GM23248 (cell line): Measurements from ENCODE around the gene SCLY. TPM values are rescaled to one million over a fixed set of nuclear protein-coding genes. Genes with fewer than 3 reads are reported as not detected.

Experiments
- DNase-seq: peaks from one replicate; pipeline ENCODE4 v3.0.0-alpha.2; 2015
- H2AFZ ChIP-seq: fragments of 200-600 bp; sonication (generic); 2 replicates; pipeline ENCODE4 v1.6.1; 2016; ENCODE audit warnings: antibody characterized with exemption
- H3F3A ChIP-seq: fragments of 200-600 bp; sonication (generic); 2 replicates; pipeline ENCODE4 v1.6.1; 2016; ENCODE audit warnings: mild to moderate bottlenecking, antibody characterized with exemption, mixed run types; ENCODE audit not compliant: insufficient read depth
- H3K27ac ChIP-seq: fragments of 200-600 bp; sonication (generic); 2 replicates; pipeline ENCODE4 v1.5.1; 2016; ENCODE audit warnings: mild to moderate bottlenecking
- H3K27me3 ChIP-seq: fragments of 200-600 bp; sonication (generic); replicated peaks from 2 replicates; pipeline ENCODE4 v1.6.1; 2016; ENCODE audit warnings: mild to moderate bottlenecking; ENCODE audit not compliant: insufficient read depth
- H3K36me3 ChIP-seq: fragments of 200-600 bp; sonication (generic); 2 replicates; pipeline ENCODE4 v1.6.1; 2016; ENCODE audit warnings: low read depth, mild to moderate bottlenecking
- H3K4me1 ChIP-seq: fragments of 200-600 bp; sonication (generic); 2 replicates; pipeline ENCODE4 v1.6.1; 2016; ENCODE audit warnings: mild to moderate bottlenecking; ENCODE audit not compliant: insufficient read depth
- H3K4me2 ChIP-seq: fragments of 200-600 bp; sonication (generic); one replicate; pipeline ENCODE4 v1.6.1; 2016; ENCODE audit warnings: mild to moderate bottlenecking; ENCODE audit not compliant: unreplicated experiment
- H3K4me3 ChIP-seq: fragments of 200-600 bp; sonication (generic); 2 replicates; pipeline ENCODE4 v1.5.1; 2016; ENCODE audit warnings: mild to moderate bottlenecking
- H3K79me2 ChIP-seq: fragments of 200-600 bp; sonication (generic); 2 replicates; pipeline ENCODE4 v1.6.1; 2016; ENCODE audit warnings: mild to moderate bottlenecking; ENCODE audit not compliant: insufficient read depth
- H3K9ac ChIP-seq: fragments of 200-600 bp; sonication (generic); 2 replicates; pipeline ENCODE4 v1.6.1; 2016; ENCODE audit warnings: mild to moderate bottlenecking
- H3K9me2 ChIP-seq: fragments of 200-600 bp; sonication (generic); 2 replicates; pipeline ENCODE4 v1.6.1; 2016; ENCODE audit warnings: mixed run types, mild to moderate bottlenecking, moderate library complexity; ENCODE audit not compliant: insufficient read depth
- H3K9me3 ChIP-seq: fragments of 200-600 bp; sonication (generic); one replicate; pipeline ENCODE4 v1.6.1; 2017; ENCODE audit warnings: low read depth
- H4K20me1 ChIP-seq: fragments of 200-600 bp; sonication (generic); 2 replicates; pipeline ENCODE4 v1.6.0; 2016; ENCODE audit not compliant: insufficient read depth
- EZH2 ChIP-seq: fragments of 200-600 bp; sonication (generic); IDR thresholded peaks from 2 replicates; pipeline ENCODE4 v1.6.1; 2018; ENCODE audit warnings: antibody characterized with exemption, mild to moderate bottlenecking; ENCODE audit not compliant: insufficient read depth, poor library complexity, severe bottlenecking
- EZH2phosphoT487 ChIP-seq: fragments of 200-600 bp; sonication (generic); IDR thresholded peaks from 2 replicates; pipeline ENCODE4 v1.6.1; 2018; ENCODE audit warnings: antibody characterized with exemption, moderate library complexity, mild to moderate bottlenecking, low read depth; ENCODE audit not compliant: insufficient read depth
- WGBS, 2 experiments: methylation state at CpG; one replicate each; pipeline ENCODE4 v1.1.6; 2015 to 2017; ENCODE audit warnings: low lambda C conversion rate in 2 of 2, low coverage in 1 of 2; ENCODE audit errors: missing lambda C conversion rate in 2 of 2; 5-methylcytosine and 5-hydroxymethylcytosine counted together
- in situ Hi-C: fragments of 300-500 bp; cut with MboI; formaldehyde crosslinking; loops from 2 replicates; pipeline ENCODE4 v1.15.0; 2020
- polyA plus RNA-seq: library from polyadenylated mRNA; unstranded; fragments of >200 nt; fragmentation: Nextera tagmentation; extraction: Ambion mirVana; gene quantifications from 2 replicates; pipeline ENCODE4 v1.2.1, GENCODE V29; 2016
- total RNA-seq: library from RNA; depleted of rRNA; stranded (reverse); fragments of >200 nt; shearing (Covaris generic); gene quantifications from 2 replicates; pipeline ENCODE4 v1.2.3, GENCODE V29; 2014

The SCLY gene
- total and polyA plus RNA-seq, 2 experiments from 2014 or later: 10.3 to 14.8 TPM

GRCh38 chr2:238082151-238082550 is 21.4 kb downstream of the SCLY start:
- Histone ChIP-seq H3K36me3 (no peaks in the 10 kb centered on the region; the same call in 1 of the 2 replicates), H3F3A (no peaks in the 10 kb centered on the region), H3K79me2 (no peaks in the 10 kb centered on the region), H3K4me1 (no peaks in the 10 kb centered on the region), H3K9ac (no peak overlapping the region), H3K9me2 (no peaks in the 10 kb centered on the region), H3K9me3 (no peaks in the 10 kb centered on the region), H2AFZ (no peak overlapping the region), H3K4me2 (no peak overlapping the region), H3K27ac (no peak overlapping the region), H3K27me3 (no peaks in the 10 kb centered on the region), H4K20me1 (no peaks in the 10 kb centered on the region), H3K4me3 (no peak overlapping the region)
- TF ChIP-seq EZH2: no peak
- TF ChIP-seq EZH2phosphoT487: no peak
- WGBS, 2 experiments: 92% methylated on average over 12 to 17 of the region's 17 CpGs
- in situ Hi-C loops: no loop called here
- DNase-seq: no peak

DNA sequence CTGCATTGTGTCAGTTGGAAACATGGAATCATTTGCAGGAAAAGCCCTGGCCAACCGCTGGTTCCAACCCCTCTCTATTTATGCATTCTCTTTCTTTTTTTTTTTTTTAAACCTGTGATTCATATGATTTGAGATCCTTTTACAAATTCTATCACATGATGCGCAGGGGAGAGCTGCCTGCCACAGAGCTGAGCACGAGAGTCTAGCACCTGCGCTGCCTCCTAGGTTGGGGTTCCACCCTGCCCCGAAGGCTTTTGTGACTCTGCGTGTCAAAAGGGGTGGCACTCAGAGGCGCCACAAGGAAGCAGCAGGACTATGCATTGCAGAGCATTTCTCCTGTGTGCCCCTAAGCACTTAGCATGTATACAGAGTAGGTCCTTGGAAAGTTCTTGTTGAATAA is 22.0 kb downstream of the SCLY start:
- DNase-seq: no peak
- H3K9me3 ChIP-seq: no peaks in the 10 kb centered on the region
- H3K36me3 ChIP-seq: no peaks in the 10 kb centered on the region; the same call in 1 of the 2 replicates
- TF ChIP-seq EZH2 (no peak), EZH2phosphoT487 (no peak)
- no peaks in the 10 kb centered on the region for H3F3A ChIP-seq
- H3K4me3 ChIP-seq: no peak overlapping the region
- no peaks in the 10 kb centered on the region for H3K79me2 ChIP-seq
- H3K9me2 ChIP-seq: no peaks in the 10 kb centered on the region
- H3K9ac ChIP-seq: no peak overlapping the region
- in situ Hi-C loops: no loop called here
- H3K27me3 ChIP-seq: no peaks in the 10 kb centered on the region
- WGBS, 2 experiments: 80 to 86% methylated on average over 7 of the region's 7 CpGs
- H2AFZ ChIP-seq: no peak overlapping the region
- H3K27ac ChIP-seq: no peak overlapping the region
- no peak overlapping the region for H3K4me2 ChIP-seq
- no peaks in the 10 kb centered on the region for H4K20me1 ChIP-seq
- no peaks in the 10 kb centered on the region for H3K4me1 ChIP-seq

DNA sequence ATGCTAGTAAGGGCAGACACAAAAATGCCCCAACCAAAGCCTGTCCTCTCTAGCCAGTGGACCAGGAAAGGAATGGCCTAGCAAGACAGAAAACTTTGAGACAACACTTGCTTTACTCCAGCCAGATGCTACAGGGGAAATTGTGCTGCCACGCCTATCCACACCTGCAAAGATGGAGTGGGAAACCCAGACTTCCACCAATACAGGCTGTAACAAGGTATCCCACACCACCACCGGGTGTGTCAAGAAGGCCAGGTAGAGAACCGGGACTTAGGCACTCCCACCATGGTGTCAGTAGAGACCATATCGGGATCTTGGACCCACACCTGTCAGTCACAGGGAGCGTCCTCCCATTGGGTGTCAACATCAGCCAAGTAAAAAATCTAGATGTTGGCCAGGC is 23.1 kb downstream of the SCLY start:
- no peak overlapping the region for H3K4me2 ChIP-seq
- TF ChIP-seq EZH2 (no peak), EZH2phosphoT487 (no peak)
- no peak for DNase-seq
- H3K27me3 ChIP-seq: no peaks in the 10 kb centered on the region
- H3K4me1 ChIP-seq: no peaks in the 10 kb centered on the region
- H3K9ac ChIP-seq: no peak overlapping the region
- no peak overlapping the region for H2AFZ ChIP-seq
- 79% methylated on average over 5 of the region's 5 CpGs for WGBS, 2 experiments
- H3K4me3 ChIP-seq: no peak overlapping the region
- H3K27ac ChIP-seq: no peak overlapping the region
- no peaks in the 10 kb centered on the region for H4K20me1 ChIP-seq
- H3K9me3 ChIP-seq: no peaks in the 10 kb centered on the region
- H3K36me3 ChIP-seq: no peaks in the 10 kb centered on the region; the same call in 1 of the 2 replicates
- H3K79me2 ChIP-seq: no peaks in the 10 kb centered on the region
- in situ Hi-C loops: no loop called here
- H3F3A ChIP-seq: no peaks in the 10 kb centered on the region
- H3K9me2 ChIP-seq: no peaks in the 10 kb centered on the region

GRCh38 chr2:238084761-238085160 is 24.0 kb downstream of the SCLY start:
- Histone ChIP-seq H3K79me2 (no peaks in the 10 kb centered on the region), H3K27me3 (no peaks in the 10 kb centered on the region), H3K9me3 (no peaks in the 10 kb centered on the region), H3K36me3 (no peaks in the 10 kb centered on the region; the same call in 1 of the 2 replicates), H3F3A (no peaks in the 10 kb centered on the region), H3K9me2 (no peaks in the 10 kb centered on the region), H3K4me2 (no peak overlapping the region), H3K4me1 (no peaks in the 10 kb centered on the region), H3K27ac (no peak overlapping the region), H3K9ac (no peak overlapping the region), H4K20me1 (no peaks in the 10 kb centered on the region), H2AFZ (no peak overlapping the region), H3K4me3 (no peak overlapping the region)
- TF ChIP-seq EZH2phosphoT487 (no peak), EZH2 (no peak)
- no peak for DNase-seq
- in situ Hi-C loops: no loop called here
- WGBS, 2 experiments: 87 to 88% methylated on average over 7 of the region's 7 CpGs

GRCh38 chr2:238085899-238086298 is 25.1 kb downstream of the SCLY start:
- H3K9me3 ChIP-seq: no peaks in the 10 kb centered on the region
- WGBS, 2 experiments: 95 to 99% methylated on average over 3 of the region's 3 CpGs
- no peak for DNase-seq
- H4K20me1 ChIP-seq: no peaks in the 10 kb centered on the region
- H3K9ac ChIP-seq: no peak overlapping the region
- no peaks in the 10 kb centered on the region for H3F3A ChIP-seq
- no peaks in the 10 kb centered on the region for H3K9me2 ChIP-seq
- H3K4me3 ChIP-seq: no peak overlapping the region
- no peaks in the 10 kb centered on the region for H3K27me3 ChIP-seq
- no peak overlapping the region for H2AFZ ChIP-seq
- TF ChIP-seq EZH2 (no peak), EZH2phosphoT487 (no peak)
- H3K4me1 ChIP-seq: no peaks in the 10 kb centered on the region
- no peaks in the 10 kb centered on the region for H3K79me2 ChIP-seq
- H3K27ac ChIP-seq: no peak overlapping the region
- no peaks in the 10 kb centered on the region for H3K36me3 ChIP-seq
- in situ Hi-C loops: no loop called here
- no peak overlapping the region for H3K4me2 ChIP-seq
